Nucleus accumbens (tissue), 56 donors: ENCODE measurements around the gene KCNIP3.
A peak's percentile ranks its signal among the peaks of the same experiment; 100 is the strongest.

ENCODE experiments used
- DNase-seq, 56 donors: peaks; one replicate each; lab custom pipeline; 2025; lab: John Stamatoyannopoulos, UW

The KCNIP3 gene

GRCh38 chr2:95380280-95380679 is 83.1 kb downstream of the KCNIP3 start:
- DNase-seq: no peak

GRCh38 chr2:95380731-95381130 is 83.6 kb downstream of the KCNIP3 start:
- DNase-seq: no peak

GRCh38 chr2:95381212-95382191 is 84.4 kb downstream of the KCNIP3 start:
- DNase-seq: no peak

GRCh38 chr2:95382192-95382591 is 85.0 kb downstream of the KCNIP3 start:
- DNase-seq: no peak

GRCh38 chr2:95382686-95383634 is 85.8 kb downstream of the KCNIP3 start:
- DNase-seq: no peak

GRCh38 chr2:95383635-95384027 is 86.5 kb downstream of the KCNIP3 start:
- no peak for DNase-seq

GRCh38 chr2:95384854-95385569 is 87.9 kb downstream of the KCNIP3 start:
- no peak for DNase-seq

GRCh38 chr2:95385570-95385984 is 88.4 kb downstream of the KCNIP3 start:
- no peak for DNase-seq

GRCh38 chr2:95386031-95386430 is 88.9 kb downstream of the KCNIP3 start:
- no peak for DNase-seq

- DNase-seq: no peak
Observed at GRCh38 chr2:95387358-95387757, 90.2 kb downstream of the KCNIP3 start.

GRCh38 chr2:95388091-95388692 is 91.0 kb downstream of the KCNIP3 start:
- no peak for DNase-seq

GRCh38 chr2:95388856-95389244 is 91.7 kb downstream of the KCNIP3 start:
- DNase-seq: peak in 1 of 56 donors; percentile 17

- peak in 41 of 56 donors; percentile 4 to 74 (median 35) for DNase-seq
Observed at GRCh38 chr2:95389245-95390119, 92.3 kb downstream of the KCNIP3 start.

- no peak for DNase-seq
Observed at GRCh38 chr2:95390272-95390880, 93.2 kb downstream of the KCNIP3 start.

- no peak for DNase-seq
Observed at GRCh38 chr2:95390881-95391321, 93.8 kb downstream of the KCNIP3 start.

- DNase-seq: no peak
Observed at GRCh38 chr2:95391641-95392310, 94.6 kb downstream of the KCNIP3 start.

- no peak for DNase-seq
Observed at GRCh38 chr2:95392320-95392719, 95.2 kb downstream of the KCNIP3 start.
